Endothelial cell of umbilical vein (primary cell): Measurements from ENCODE around the gene SARNP. TPM values are rescaled to one million over a fixed set of nuclear protein-coding genes. Genes with fewer than 3 reads are reported as not detected.

Source experiments
- BruUV-seq: library from RNA; stranded (reverse); fragments of 400-500 nt; replicated peaks from 2 replicates; lab custom pipeline; 2021; lab: Mats Ljungman, UMichigan
- CTCF ChIA-PET: fragments of 300-600, 350-600 bp; sonication (Branson Sonifier 250); formaldehyde crosslinking; loops from one replicate; lab custom pipeline; 2021; ENCODE audit warnings: antibody characterized with exemption, inconsistent platforms; lab: Charles Lee
- POLR2A ChIA-PET: fragments of 300-600, 350-600 bp; sonication (Branson Sonifier 250); formaldehyde crosslinking; loops from one replicate; lab custom pipeline; 2021; ENCODE audit warnings: antibody characterized with exemption, inconsistent platforms; lab: Charles Lee
- DNase-seq: peaks from one replicate; pipeline ENCODE4 v3.0.0-alpha.2; 2011; ENCODE audit warnings: low read depth, low spot score
- FAIRE-seq: peaks from 2 replicates; lab custom pipeline; 2011; peaks lifted over from hg19 to GRCh38; lab: Jason Lieb, UNC
- H2AFZ ChIP-seq: 2 replicates; pipeline ENCODE4 v1.6.0; 2012; ENCODE audit warnings: low read depth, low read length, control low read depth, inconsistent platforms
- H3K27ac ChIP-seq: 2 replicates; pipeline ENCODE4 v1.5.1; 2011; ENCODE audit warnings: low read depth, mild to moderate bottlenecking, control low read depth, low read length, moderate library complexity; ENCODE audit not compliant: insufficient read depth
- H3K27me3 ChIP-seq, 2 experiments: 2 replicates each; pipeline versions ENCODE4 v1.6.0 to v1.6.1; 2011; ENCODE audit warnings: low read length in 2 of 2, mixed read lengths in 1 of 2; ENCODE audit not compliant: control insufficient read depth in 2 of 2, insufficient read depth in 2 of 2
- H3K36me3 ChIP-seq, 2 experiments: 2 replicates in 1 of 2; 3 replicates in 1 of 2; pipeline ENCODE4 v1.5.1; 2011; ENCODE audit warnings: low read length in 2 of 2, mild to moderate bottlenecking in 1 of 2, moderate library complexity in 1 of 2; ENCODE audit not compliant: control insufficient read depth in 2 of 2, insufficient read depth in 2 of 2; ENCODE audit errors: extremely low read depth in 1 of 2
- H3K4me1 ChIP-seq: 3 replicates; pipeline ENCODE4 v1.5.1; 2011; ENCODE audit warnings: mild to moderate bottlenecking, low read length; ENCODE audit not compliant: control insufficient read depth, insufficient read depth; ENCODE audit errors: extremely low read depth
- H3K4me2 ChIP-seq: 2 replicates; pipeline ENCODE4 v1.6.1; 2011; ENCODE audit warnings: low read length, control low read depth, mixed read lengths; ENCODE audit not compliant: insufficient read depth
- H3K4me3 ChIP-seq, 3 experiments: fragments of 200-600 bp in 1 of 3; sonication (generic), shearing (Covaris generic) in 1 of 3; replicated peaks in 1 of 3; 2 replicates each; pipeline ENCODE4 v1.5.1; 2011 to 2016; ENCODE audit warnings: control low read depth in 3 of 3, low read length in 3 of 3, mild to moderate bottlenecking in 2 of 3, inconsistent platforms in 1 of 3, low read depth in 1 of 3, moderate library complexity in 1 of 3; ENCODE audit not compliant: insufficient read depth in 1 of 3
- H3K79me2 ChIP-seq: 2 replicates; pipeline ENCODE4 v1.6.0; 2012; ENCODE audit warnings: low read length, inconsistent platforms; ENCODE audit not compliant: control insufficient read depth, insufficient read depth
- H3K9ac ChIP-seq: replicated peaks from 2 replicates; pipeline ENCODE3; 2011; ENCODE audit warnings: low read length, control low read depth; ENCODE audit not compliant: insufficient read depth; ENCODE audit errors: extremely low read depth
- H3K9me1 ChIP-seq: replicated peaks from 3 replicates; pipeline ENCODE4 v1.6.0; 2011; ENCODE audit warnings: mild to moderate bottlenecking, low read length; ENCODE audit not compliant: control insufficient read depth, insufficient read depth; ENCODE audit errors: extremely low read depth
- H3K9me3 ChIP-seq: replicated peaks from 2 replicates; pipeline ENCODE4 v1.5.1; 2012; ENCODE audit warnings: low read length, inconsistent platforms; ENCODE audit not compliant: control insufficient read depth, insufficient read depth
- H4K20me1 ChIP-seq: replicated peaks from 2 replicates; pipeline ENCODE3; 2011; ENCODE audit warnings: mild to moderate bottlenecking, low read length; ENCODE audit not compliant: control insufficient read depth, insufficient read depth; ENCODE audit errors: extremely low read depth
- EZH2 ChIP-seq: IDR thresholded peaks from 2 replicates; pipeline ENCODE4 v1.6.1; 2012; ENCODE audit warnings: borderline replicate concordance, low read depth, mild to moderate bottlenecking, moderate library complexity, low read length, inconsistent platforms; ENCODE audit not compliant: severe bottlenecking
- FOS ChIP-seq: IDR thresholded peaks from 2 replicates; pipeline ENCODE4 v1.6.1; 2011; ENCODE audit warnings: mild to moderate bottlenecking, low read length, moderate library complexity, borderline replicate concordance; ENCODE audit not compliant: insufficient read depth
- GATA2 ChIP-seq: IDR thresholded peaks from 2 replicates; pipeline ENCODE4 v1.7.0; 2011; ENCODE audit warnings: low read depth, mild to moderate bottlenecking, moderate library complexity, mixed read lengths, low read length; ENCODE audit not compliant: insufficient read length, insufficient read depth
- JUN ChIP-seq: IDR thresholded peaks from 2 replicates; pipeline ENCODE4 v1.6.1; 2011; ENCODE audit warnings: borderline replicate concordance, low read depth; ENCODE audit not compliant: insufficient read length, insufficient read depth
- MYC ChIP-seq: IDR thresholded peaks from one replicate; pipeline ENCODE4 v1.6.1; 2011; ENCODE audit warnings: mild to moderate bottlenecking, low read depth, low read length
- POLR2A ChIP-seq: IDR thresholded peaks from 2 replicates; pipeline ENCODE4 v1.6.1; 2012; ENCODE audit warnings: low read depth, mild to moderate bottlenecking, control low read depth, low read length
- POLR2AphosphoS5 ChIP-seq: IDR thresholded peaks from 2 replicates; pipeline ENCODE4 v1.6.1; 2012; ENCODE audit warnings: low read depth, mild to moderate bottlenecking, control low read depth, low read length, moderate library complexity; ENCODE audit not compliant: insufficient read depth
- dilution Hi-C: fragments of 300-500 bp; cut with MboI; formaldehyde crosslinking; loops from one replicate; pipeline ENCODE4 v1.15.0; 2019; ENCODE audit warnings: low sequenced_read_pairs; ENCODE audit not compliant: extremely low pct_ligation_motif_present
- intact Hi-C: fragments of 100-400 bp; cut with micrococcal nuclease; formaldehyde crosslinking; loops from one replicate; pipeline ENCODE4 v1.10.0; 2022
- polyA plus RNA-seq, 4 experiments: library from polyadenylated mRNA; depleted of rRNA in 3 of 4; stranded (reverse) in 3 of 4; unstranded in 1 of 4; fragments of >200 nt; gene quantifications; 2 replicates each; pipeline versions ENCODE4 v1.2.1 to v1.2.3, GENCODE V29; 2011 to 2012; ENCODE audit warnings: missing spikeins in 1 of 4
- total RNA-seq: library from RNA; stranded (reverse); gene quantifications from 2 replicates; pipeline ENCODE4 v1.2.3, GENCODE V29; 2021
- TF ChIP-seq, protein P1 (sequence below), 2 donors: IDR thresholded peaks; 1 replicate in 1 of 2; 2 replicates in 1 of 2; pipeline ENCODE4 v1.5.1; 2011; ENCODE audit warnings: low read length in 2 of 2, mild to moderate bottlenecking in 2 of 2, moderate library complexity in 2 of 2, control low read depth in 1 of 2, inconsistent platforms in 1 of 2, low read depth in 1 of 2; ENCODE audit not compliant: insufficient read depth in 1 of 2; ENCODE audit errors: extremely low read depth in 1 of 2
- TF ChIP-seq, protein P2 (sequence below): IDR thresholded peaks from 2 replicates; pipeline ENCODE4 v1.6.1; 2011; ENCODE audit not compliant: insufficient read depth, insufficient read length

SARNP gene
- total and polyA plus RNA-seq, 2 donors (not counting 3 experiments of a cell fraction or from before 2014, with no cell fraction given), result 88.1 to 101 TPM

- Histone ChIP-seq H3K79me2 (no peaks in the 10 kb centered on the region), H3K27ac (no peak overlapping the region), H3K4me2 (no peak overlapping the region), H3K9me1 (no peaks in the 10 kb centered on the region), H3K27me3 (no peaks in the 10 kb centered on the region), H3K9ac (no peak overlapping the region), H3K4me3 (no peak overlapping the region), H3K4me1 (peaks cover 6% of the 10 kb centered on the region), H4K20me1 (no peaks in the 10 kb centered on the region), H3K36me3 (peaks cover 5 to 18% of the 10 kb centered on the region in 2 experiments), H2AFZ (no peak overlapping the region), H3K9me3 (no peaks in the 10 kb centered on the region)
- BruUV-seq, result no TSS peak
- ChIA-PET POLR2A (no interaction called here), CTCF (interaction anchor here (0.9 to 2.8 kb wide), 3 partner anchors 9 to 14 kb away, joined by 3 to 15 read pairs (median 6); no protein-coding TSS in a partner anchor)
- FAIRE-seq (no peak), DNase-seq (no peak)
- no peak for TF ChIP-seq GATA2
- TF ChIP-seq POLR2AphosphoS5, result no peak
- TF ChIP-seq FOS, result no peak
- TF ChIP-seq MYC, result no peak
- TF ChIP-seq, protein P1, sequence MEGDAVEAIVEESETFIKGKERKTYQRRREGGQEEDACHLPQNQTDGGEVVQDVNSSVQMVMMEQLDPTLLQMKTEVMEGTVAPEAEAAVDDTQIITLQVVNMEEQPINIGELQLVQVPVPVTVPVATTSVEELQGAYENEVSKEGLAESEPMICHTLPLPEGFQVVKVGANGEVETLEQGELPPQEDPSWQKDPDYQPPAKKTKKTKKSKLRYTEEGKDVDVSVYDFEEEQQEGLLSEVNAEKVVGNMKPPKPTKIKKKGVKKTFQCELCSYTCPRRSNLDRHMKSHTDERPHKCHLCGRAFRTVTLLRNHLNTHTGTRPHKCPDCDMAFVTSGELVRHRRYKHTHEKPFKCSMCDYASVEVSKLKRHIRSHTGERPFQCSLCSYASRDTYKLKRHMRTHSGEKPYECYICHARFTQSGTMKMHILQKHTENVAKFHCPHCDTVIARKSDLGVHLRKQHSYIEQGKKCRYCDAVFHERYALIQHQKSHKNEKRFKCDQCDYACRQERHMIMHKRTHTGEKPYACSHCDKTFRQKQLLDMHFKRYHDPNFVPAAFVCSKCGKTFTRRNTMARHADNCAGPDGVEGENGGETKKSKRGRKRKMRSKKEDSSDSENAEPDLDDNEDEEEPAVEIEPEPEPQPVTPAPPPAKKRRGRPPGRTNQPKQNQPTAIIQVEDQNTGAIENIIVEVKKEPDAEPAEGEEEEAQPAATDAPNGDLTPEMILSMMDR (IDR thresholded peaks at IDR 0.05; ENCODE audit: extremely low read depth in 1 of 2, insufficient read depth in 1 of 2, low read depth in 1 of 2, low read length in 2 of 2), result no peak
- no peak for TF ChIP-seq JUN
- no peak for TF ChIP-seq POLR2A
- no peak for TF ChIP-seq EZH2
- TF ChIP-seq, protein P2, sequence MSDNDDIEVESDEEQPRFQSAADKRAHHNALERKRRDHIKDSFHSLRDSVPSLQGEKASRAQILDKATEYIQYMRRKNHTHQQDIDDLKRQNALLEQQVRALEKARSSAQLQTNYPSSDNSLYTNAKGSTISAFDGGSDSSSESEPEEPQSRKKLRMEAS, result no peak
- dilution Hi-C loops (no loop called here), intact Hi-C loops (no loop called here)
Measured at GRCh38 chr12:55748230-55748993, 69.1 kb downstream of the SARNP start.
